Astrocyte (in vitro differentiated cells and primary cell): ENCODE data around the gene ZNF862. TPM values are rescaled to one million over a fixed set of nuclear protein-coding genes. Genes with fewer than 3 reads are reported as not detected.

Experiments used
- DNase-seq: peaks from one replicate; pipeline ENCODE4 v3.0.0-alpha.2; 2010; ENCODE audit warnings: low read depth
- FAIRE-seq: peaks from 2 replicates; lab custom pipeline; 2011; peaks lifted over from hg19 to GRCh38; lab: Jason Lieb, UNC
- H2AFZ ChIP-seq: 2 replicates; pipeline ENCODE4 v1.6.0; 2012; ENCODE audit warnings: low read depth, low read length, inconsistent platforms
- H3K27ac ChIP-seq: 2 replicates; pipeline ENCODE4 v1.5.1; 2011; ENCODE audit warnings: low read depth, low read length, inconsistent platforms
- H3K27me3 ChIP-seq: 2 replicates; pipeline ENCODE4 v1.6.0; 2011; ENCODE audit warnings: low read length, inconsistent platforms; ENCODE audit not compliant: insufficient read depth
- H3K36me3 ChIP-seq: 2 replicates; pipeline ENCODE4 v1.5.1; 2011; ENCODE audit warnings: low read length, inconsistent platforms; ENCODE audit not compliant: insufficient read depth
- H3K4me1 ChIP-seq: 2 replicates; pipeline ENCODE4 v1.5.1; 2011; ENCODE audit warnings: low read length, inconsistent platforms; ENCODE audit not compliant: insufficient read depth
- H3K4me2 ChIP-seq: 2 replicates; pipeline ENCODE4 v1.6.0; 2012; ENCODE audit warnings: low read length, inconsistent platforms
- H3K4me3 ChIP-seq: 2 replicates; pipeline ENCODE4 v1.5.1; 2011; ENCODE audit warnings: low read depth, mild to moderate bottlenecking, low read length, inconsistent platforms; ENCODE audit not compliant: insufficient read depth
- H3K79me2 ChIP-seq: 2 replicates; pipeline ENCODE4 v1.6.0; 2012; ENCODE audit warnings: mild to moderate bottlenecking, low read length, inconsistent platforms; ENCODE audit not compliant: insufficient read depth
- H3K9ac ChIP-seq: 2 replicates; pipeline ENCODE4 v1.6.0; 2012; ENCODE audit warnings: mild to moderate bottlenecking, low read length, inconsistent platforms
- H3K9me3 ChIP-seq: 2 replicates; pipeline ENCODE4 v1.5.1; 2012; ENCODE audit warnings: low read depth, mild to moderate bottlenecking, low read length, inconsistent platforms; ENCODE audit not compliant: insufficient read depth
- H4K20me1 ChIP-seq: 2 replicates; pipeline ENCODE4 v1.6.0; 2012; ENCODE audit warnings: low read length, inconsistent platforms; ENCODE audit not compliant: insufficient read depth
- H3K27ac Mint-ChIP-seq: one replicate; pipeline ENCODE4 v1.8.0; 2021; ENCODE audit warnings: mild to moderate bottlenecking, mixed read lengths; ENCODE audit not compliant: unreplicated experiment
- H3K27me3 Mint-ChIP-seq: one replicate; pipeline ENCODE4 v1.8.0; 2021; ENCODE audit warnings: low read depth, mixed read lengths; ENCODE audit not compliant: unreplicated experiment
- H3K36me3 Mint-ChIP-seq: one replicate; pipeline ENCODE4 v1.8.0; 2021; ENCODE audit warnings: low read depth, mixed read lengths; ENCODE audit not compliant: unreplicated experiment
- H3K4me1 Mint-ChIP-seq: one replicate; pipeline ENCODE4 v1.8.0; 2021; ENCODE audit warnings: low read depth, mixed read lengths; ENCODE audit not compliant: unreplicated experiment
- H3K4me3 Mint-ChIP-seq: one replicate; pipeline ENCODE4 v1.8.0; 2021; ENCODE audit warnings: mild to moderate bottlenecking, moderate library complexity, mixed read lengths; ENCODE audit not compliant: unreplicated experiment
- H3K9me3 Mint-ChIP-seq: one replicate; pipeline ENCODE4 v1.8.0; 2021; ENCODE audit warnings: mild to moderate bottlenecking, mixed read lengths; ENCODE audit not compliant: unreplicated experiment
- EZH2 ChIP-seq: IDR thresholded peaks from 2 replicates; pipeline ENCODE4 v1.6.1; 2012; ENCODE audit warnings: mild to moderate bottlenecking, low read length, inconsistent platforms; ENCODE audit not compliant: insufficient read depth
- total RNA-seq: library from RNA; stranded (reverse); gene quantifications from 2 replicates; pipeline ENCODE4 v1.2.1, GENCODE V29; 2021
- TF ChIP-seq, protein P1 (sequence below): IDR thresholded peaks from 2 replicates; pipeline ENCODE4 v1.5.1; 2011; ENCODE audit warnings: low read depth, mild to moderate bottlenecking, inconsistent platforms, low read length, moderate library complexity; ENCODE audit not compliant: insufficient read depth

Gene ZNF862
- total RNA-seq, 1 donor from 2014 or later, result 13.2 TPM

DNA sequence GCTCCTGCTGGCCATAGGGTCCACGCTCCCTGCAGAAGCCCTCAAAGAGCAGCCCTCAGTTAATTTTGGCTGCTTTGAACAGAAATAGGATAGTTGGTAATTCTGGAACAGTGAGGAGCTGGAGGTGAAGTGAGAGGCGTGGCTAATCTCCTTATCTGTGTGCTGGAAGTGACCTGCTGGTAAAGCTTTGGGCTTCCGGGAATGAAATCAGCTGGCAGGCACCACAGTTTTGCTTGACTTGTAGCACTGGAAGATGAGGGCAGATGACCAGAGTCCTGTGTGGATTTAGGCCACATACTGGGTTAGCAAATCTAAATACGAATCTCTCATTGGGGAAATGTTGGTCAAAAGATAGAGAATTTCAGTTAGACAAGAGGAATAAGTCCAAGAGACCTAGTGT lies 45.8 kb downstream of the ZNF862 start:
- Histone ChIP-seq H4K20me1 (no peaks in the 10 kb centered on the region), H3K9me3 (no peaks in the 10 kb centered on the region), H3K4me3 (no peak overlapping the region), H3K9ac (no peak overlapping the region), H3K79me2 (no peaks in the 10 kb centered on the region), H3K4me1 (peaks cover 3% of the 10 kb centered on the region), H3K27me3 (no peaks in the 10 kb centered on the region), H2AFZ (no peak overlapping the region), H3K36me3 (no peaks in the 10 kb centered on the region), H3K27ac (no peak overlapping the region), H3K4me2 (no peak overlapping the region)
- Mint-ChIP-seq H3K4me1 (peaks cover 6% of the 10 kb centered on the region), H3K4me3 (no peak overlapping the region), H3K9me3 (no peaks in the 10 kb centered on the region), H3K27me3 (peaks cover 5% of the 10 kb centered on the region), H3K36me3 (no peaks in the 10 kb centered on the region), H3K27ac (no peak overlapping the region)
- DNase-seq (no peak), FAIRE-seq (no peak)
- TF ChIP-seq, protein P1, sequence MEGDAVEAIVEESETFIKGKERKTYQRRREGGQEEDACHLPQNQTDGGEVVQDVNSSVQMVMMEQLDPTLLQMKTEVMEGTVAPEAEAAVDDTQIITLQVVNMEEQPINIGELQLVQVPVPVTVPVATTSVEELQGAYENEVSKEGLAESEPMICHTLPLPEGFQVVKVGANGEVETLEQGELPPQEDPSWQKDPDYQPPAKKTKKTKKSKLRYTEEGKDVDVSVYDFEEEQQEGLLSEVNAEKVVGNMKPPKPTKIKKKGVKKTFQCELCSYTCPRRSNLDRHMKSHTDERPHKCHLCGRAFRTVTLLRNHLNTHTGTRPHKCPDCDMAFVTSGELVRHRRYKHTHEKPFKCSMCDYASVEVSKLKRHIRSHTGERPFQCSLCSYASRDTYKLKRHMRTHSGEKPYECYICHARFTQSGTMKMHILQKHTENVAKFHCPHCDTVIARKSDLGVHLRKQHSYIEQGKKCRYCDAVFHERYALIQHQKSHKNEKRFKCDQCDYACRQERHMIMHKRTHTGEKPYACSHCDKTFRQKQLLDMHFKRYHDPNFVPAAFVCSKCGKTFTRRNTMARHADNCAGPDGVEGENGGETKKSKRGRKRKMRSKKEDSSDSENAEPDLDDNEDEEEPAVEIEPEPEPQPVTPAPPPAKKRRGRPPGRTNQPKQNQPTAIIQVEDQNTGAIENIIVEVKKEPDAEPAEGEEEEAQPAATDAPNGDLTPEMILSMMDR, result no peak
- no peak for TF ChIP-seq EZH2

DNA sequence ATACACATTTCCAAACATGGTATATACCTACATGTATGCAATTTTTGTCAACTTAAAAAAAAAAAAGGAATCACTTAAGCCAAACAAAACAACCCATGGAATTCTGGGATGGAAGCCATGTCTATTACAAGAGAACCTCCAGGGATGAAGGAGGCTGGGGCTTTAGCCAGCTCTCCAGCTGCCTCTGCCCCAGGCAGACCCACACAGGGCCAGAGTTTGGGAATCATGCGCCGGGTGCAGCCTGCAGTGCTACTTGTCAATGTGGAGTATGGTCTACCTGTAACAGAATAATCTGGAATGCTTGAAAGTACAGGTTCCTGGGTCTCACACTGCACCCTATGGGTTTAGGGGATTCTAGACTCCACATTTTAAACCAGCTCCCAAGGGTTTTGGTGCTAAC lies 46.4 kb downstream of the ZNF862 start:
- no peaks in the 10 kb centered on the region for H3K36me3 ChIP-seq
- DNase-seq (no peak), FAIRE-seq (no peak)
- H3K4me1 ChIP-seq, result peaks cover 3% of the 10 kb centered on the region
- H3K27ac Mint-ChIP-seq, result no peak overlapping the region
- peaks cover 5% of the 10 kb centered on the region for H3K27me3 Mint-ChIP-seq
- H3K4me3 ChIP-seq, result no peak overlapping the region
- TF ChIP-seq, protein P1, result no peak
- TF ChIP-seq EZH2, result no peak
- H3K36me3 Mint-ChIP-seq, result no peaks in the 10 kb centered on the region
- peaks cover 6% of the 10 kb centered on the region for H3K4me1 Mint-ChIP-seq
- no peak overlapping the region for H3K27ac ChIP-seq
- H3K4me2 ChIP-seq, result no peak overlapping the region
- H3K79me2 ChIP-seq, result no peaks in the 10 kb centered on the region
- H4K20me1 ChIP-seq, result no peaks in the 10 kb centered on the region
- no peaks in the 10 kb centered on the region for H3K9me3 ChIP-seq
- no peak overlapping the region for H3K4me3 Mint-ChIP-seq
- H3K27me3 ChIP-seq, result no peaks in the 10 kb centered on the region
- H2AFZ ChIP-seq, result no peak overlapping the region
- no peak overlapping the region for H3K9ac ChIP-seq
- no peaks in the 10 kb centered on the region for H3K9me3 Mint-ChIP-seq

DNA sequence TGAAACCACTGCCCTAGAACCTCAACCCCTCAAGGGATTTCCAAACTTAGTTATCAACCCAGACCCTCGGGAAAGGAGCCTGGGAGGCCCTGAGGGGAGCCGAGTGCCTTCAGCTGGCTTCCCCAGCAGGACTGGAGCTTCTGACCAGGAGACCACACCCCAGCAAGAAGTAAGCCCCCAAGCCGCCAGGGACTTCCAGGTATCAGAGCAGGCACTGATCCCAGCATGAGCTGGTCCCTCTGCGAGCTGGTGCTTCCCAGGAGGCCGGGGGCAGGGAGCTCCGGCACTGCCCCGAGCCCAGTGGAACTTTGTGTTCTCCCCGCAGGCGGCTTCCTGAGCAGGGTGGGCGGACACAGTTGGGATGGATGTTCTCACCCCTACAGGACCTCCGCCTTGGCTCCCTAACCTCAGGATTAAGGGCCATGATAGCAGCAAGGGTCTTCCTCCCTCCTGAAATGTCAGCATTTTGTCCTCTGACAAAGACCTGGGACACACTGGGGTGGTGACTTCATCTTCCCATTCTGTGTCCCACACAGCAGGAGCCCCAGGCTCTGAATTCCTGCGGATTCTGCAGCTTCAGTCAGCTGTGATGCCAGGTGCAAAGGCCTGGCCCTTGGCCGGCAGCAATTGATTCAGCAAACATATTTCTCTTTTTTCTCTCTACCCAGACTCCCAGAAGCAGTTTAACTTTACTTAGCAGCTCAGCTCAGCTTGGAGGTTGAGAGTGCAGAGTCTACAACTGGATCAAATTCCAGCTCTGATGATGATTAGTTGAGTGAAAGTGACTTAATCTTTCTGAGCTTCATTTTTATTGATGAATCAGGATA lies 47.2 kb downstream of the ZNF862 start:
- no peak for TF ChIP-seq EZH2
- TF ChIP-seq, protein P1, result no peak

More for the DNA sequence above, 47.2 kb downstream of the ZNF862 start:
- no peak for FAIRE-seq
- Mint-ChIP-seq H3K4me3 (no peak overlapping the region), H3K36me3 (no peaks in the 10 kb centered on the region), H3K9me3 (no peaks in the 10 kb centered on the region), H3K27me3 (peaks cover 5% of the 10 kb centered on the region), H3K4me1 (peaks cover 6% of the 10 kb centered on the region), H3K27ac (peak overlapping the region; percentile 47)
- Histone ChIP-seq H3K4me3 (no peak overlapping the region), H2AFZ (no peak overlapping the region), H3K79me2 (no peaks in the 10 kb centered on the region), H3K9ac (no peak overlapping the region), H3K4me1 (peaks cover 3% of the 10 kb centered on the region), H3K27me3 (no peaks in the 10 kb centered on the region), H3K4me2 (no peak overlapping the region), H3K27ac (no peak overlapping the region), H3K36me3 (no peaks in the 10 kb centered on the region), H3K9me3 (no peaks in the 10 kb centered on the region), H4K20me1 (no peaks in the 10 kb centered on the region)
- no peak for DNase-seq
